Karpas-422 (cell line): ENCODE results near the gene STRA6. TPM values are rescaled to one million over a fixed set of nuclear protein-coding genes. Genes with fewer than 3 reads are reported as not detected.

Source experiments
- DNase-seq: peaks from one replicate; pipeline ENCODE4 v3.0.0-alpha.2; 2015
- H2AFZ ChIP-seq: fragments of 200-600 bp; sonication (generic); 2 replicates; pipeline ENCODE4 v1.6.1; 2014; ENCODE audit warnings: antibody characterized with exemption, low read length, mixed read lengths
- H3K27ac ChIP-seq: fragments of 200-600 bp; sonication (generic); 2 replicates; pipeline ENCODE4 v1.5.1; 2014; ENCODE audit warnings: mild to moderate bottlenecking, low read length, moderate library complexity
- H3K27me3 ChIP-seq: fragments of 200-600 bp; sonication (generic); 2 replicates; pipeline ENCODE4 v1.6.1; 2014; ENCODE audit warnings: low read length, mixed read lengths
- H3K36me3 ChIP-seq: fragments of 200-600 bp; sonication (generic); 2 replicates; pipeline ENCODE4 v1.6.1; 2014; ENCODE audit warnings: low read length, mixed read lengths; ENCODE audit not compliant: insufficient read depth
- H3K4me1 ChIP-seq: fragments of 200-600 bp; sonication (generic); 2 replicates; pipeline ENCODE4 v1.6.1; 2014; ENCODE audit warnings: mild to moderate bottlenecking, low read length, mixed read lengths
- H3K4me2 ChIP-seq: fragments of 200-600 bp; sonication (generic); 2 replicates; pipeline ENCODE4 v1.6.1; 2014; ENCODE audit warnings: low read length, low read depth, mild to moderate bottlenecking; ENCODE audit not compliant: poor library complexity, severe bottlenecking
- H3K4me3 ChIP-seq: fragments of 200-600 bp; sonication (generic); 2 replicates; pipeline ENCODE4 v1.5.1; 2014; ENCODE audit warnings: mild to moderate bottlenecking, antibody characterized with exemption, low read length, mixed read lengths
- H3K79me2 ChIP-seq: fragments of 200-600 bp; sonication (generic); 2 replicates; pipeline ENCODE4 v1.6.1; 2014; ENCODE audit warnings: mild to moderate bottlenecking, low read length, mixed read lengths
- H3K9ac ChIP-seq: fragments of 200-600 bp; sonication (generic); 2 replicates; pipeline ENCODE4 v1.6.0; 2014; ENCODE audit warnings: low read length
- H3K9me2 ChIP-seq: fragments of 200-600 bp; sonication (generic), shearing (Covaris generic); replicated peaks from 2 replicates; pipeline ENCODE4 v1.6.0; 2014; ENCODE audit warnings: mild to moderate bottlenecking, low read length, moderate library complexity; ENCODE audit not compliant: insufficient read depth
- H3K9me3 ChIP-seq: fragments of 300-700, 200-600 bp; sonication (generic); 2 replicates; pipeline ENCODE4 v1.6.1; 2014; ENCODE audit warnings: low read length, mixed read lengths
- H4K20me1 ChIP-seq: fragments of 200-600 bp; sonication (generic); 2 replicates; pipeline ENCODE4 v1.6.1; 2014; ENCODE audit warnings: mild to moderate bottlenecking, antibody characterized with exemption, low read length, low read depth; ENCODE audit not compliant: insufficient read depth
- total RNA-seq: library from RNA; depleted of rRNA; stranded (reverse); fragments of >200 nt; shearing (Covaris generic); gene quantifications from 2 replicates; pipeline ENCODE4 v1.2.3, GENCODE V29; 2014; ENCODE audit warnings: low replicate concordance

The STRA6 gene
- total RNA-seq, 1 experiment from 2014 or later: not detected

DNA sequence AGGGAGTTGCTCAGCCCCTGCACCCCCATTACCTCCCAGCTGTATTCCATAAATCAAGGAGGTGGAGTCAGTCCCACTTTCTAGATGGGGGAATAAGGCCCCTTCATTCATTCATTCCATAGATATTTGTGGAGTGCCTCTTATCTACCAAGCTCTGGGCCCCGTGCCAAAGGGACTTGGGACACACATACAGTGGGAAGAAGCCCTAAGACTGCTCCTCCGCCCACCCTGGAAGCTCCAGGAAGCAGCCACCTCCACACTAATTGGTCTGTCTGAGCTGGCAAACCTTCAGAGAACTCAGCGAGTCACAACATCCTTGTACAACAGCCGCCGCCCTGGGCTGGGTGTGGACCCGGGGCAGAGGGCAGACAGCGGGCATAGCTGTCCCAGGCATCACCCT lies 6.4 kb downstream of the STRA6 start:
- no peaks in the 10 kb centered on the region for H3K79me2 ChIP-seq
- no peak overlapping the region for H2AFZ ChIP-seq
- no peaks in the 10 kb centered on the region for H3K36me3 ChIP-seq
- H4K20me1 ChIP-seq: no peaks in the 10 kb centered on the region
- no peaks in the 10 kb centered on the region for H3K9me2 ChIP-seq
- H3K27me3 ChIP-seq: no peaks in the 10 kb centered on the region
- H3K4me3 ChIP-seq: no peak overlapping the region
- H3K4me2 ChIP-seq: no peak overlapping the region
- no peaks in the 10 kb centered on the region for H3K4me1 ChIP-seq
- H3K9me3 ChIP-seq: no peaks in the 10 kb centered on the region
- no peak for DNase-seq
- H3K27ac ChIP-seq: no peak overlapping the region
- H3K9ac ChIP-seq: no peak overlapping the region

DNA sequence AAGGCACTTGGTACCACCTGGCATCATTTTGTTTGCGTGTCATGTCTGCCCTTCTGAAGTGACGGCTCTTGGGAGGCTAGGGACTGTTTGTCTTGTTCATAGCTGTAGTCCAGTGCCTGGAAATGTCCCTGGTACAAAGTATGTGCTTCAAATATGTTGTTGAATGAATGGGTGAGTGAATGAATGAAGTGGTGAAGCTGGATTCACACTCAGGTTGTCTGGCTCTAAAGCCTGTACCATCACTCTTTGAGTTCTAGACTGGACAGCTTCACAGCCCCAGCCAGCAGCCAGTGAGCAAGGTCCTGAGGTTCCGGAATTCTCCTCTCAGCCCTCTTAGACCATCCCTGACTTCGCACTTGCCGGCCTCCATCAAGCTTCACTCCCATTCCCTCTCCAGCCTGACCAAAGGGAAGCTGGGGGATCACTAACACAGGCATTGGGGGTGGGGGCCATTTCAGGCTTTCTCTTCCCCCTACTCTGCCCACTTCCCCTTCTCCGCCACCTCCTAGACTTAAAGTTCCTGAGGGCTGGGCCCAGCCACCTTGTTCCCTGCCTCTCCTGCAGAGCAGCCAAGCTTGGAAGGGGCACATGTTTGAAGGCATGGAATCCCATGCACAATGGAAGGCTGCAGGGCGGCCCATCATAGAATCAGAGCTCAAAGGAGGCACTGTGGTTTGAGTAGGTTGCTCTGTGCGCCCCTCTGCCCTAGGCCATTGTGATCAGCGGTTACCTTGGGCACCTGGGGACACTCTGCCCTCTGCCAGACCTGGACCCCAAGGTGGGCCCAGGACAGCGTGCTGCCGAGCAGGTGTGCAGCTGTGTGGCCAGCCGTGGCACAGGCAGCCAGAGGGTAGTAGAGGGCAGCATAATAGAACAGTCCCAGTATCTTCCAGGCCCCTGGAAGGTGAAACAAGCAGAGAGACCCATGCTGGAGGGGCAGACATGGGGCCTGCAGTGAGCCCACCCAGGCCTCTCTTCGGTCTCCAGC lies 7.7 kb downstream of the STRA6 start:
- Histone ChIP-seq H3K79me2 (no peaks in the 10 kb centered on the region), H3K9me2 (no peaks in the 10 kb centered on the region), H3K4me1 (no peaks in the 10 kb centered on the region), H3K9ac (no peak overlapping the region), H3K4me3 (no peak overlapping the region), H2AFZ (no peak overlapping the region), H3K9me3 (no peaks in the 10 kb centered on the region), H3K36me3 (no peaks in the 10 kb centered on the region), H4K20me1 (no peaks in the 10 kb centered on the region), H3K4me2 (no peak overlapping the region), H3K27me3 (no peaks in the 10 kb centered on the region), H3K27ac (no peak overlapping the region)
- no peak for DNase-seq

DNA sequence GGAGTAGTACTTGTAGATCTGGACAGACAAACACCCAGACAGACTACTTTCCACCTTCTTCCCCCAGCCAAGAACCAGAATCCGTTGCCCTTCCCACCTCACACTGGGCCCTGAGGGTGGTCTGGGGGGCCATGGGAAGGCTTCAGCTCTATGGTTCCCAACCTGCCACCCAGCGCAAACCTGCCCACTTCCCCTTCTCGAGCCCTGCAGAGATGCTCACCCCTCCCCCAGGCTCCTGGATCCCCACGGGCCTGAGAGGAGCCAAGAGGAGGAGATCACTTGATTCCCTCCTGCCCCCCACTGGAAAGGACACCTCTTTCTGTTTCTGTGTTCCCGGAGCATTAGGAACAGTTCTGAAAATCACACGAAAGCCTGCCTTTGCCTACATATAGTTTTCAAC lies 8.7 kb downstream of the STRA6 start:
- DNase-seq: no peak
- no peaks in the 10 kb centered on the region for H3K36me3 ChIP-seq
- no peak overlapping the region for H3K27ac ChIP-seq
- no peak overlapping the region for H2AFZ ChIP-seq
- H3K9ac ChIP-seq: no peak overlapping the region
- no peak overlapping the region for H3K4me2 ChIP-seq
- no peak overlapping the region for H3K4me3 ChIP-seq
- H3K9me3 ChIP-seq: no peaks in the 10 kb centered on the region
- no peaks in the 10 kb centered on the region for H3K27me3 ChIP-seq
- H3K79me2 ChIP-seq: no peaks in the 10 kb centered on the region
- H3K4me1 ChIP-seq: no peaks in the 10 kb centered on the region
- no peaks in the 10 kb centered on the region for H3K9me2 ChIP-seq
- H4K20me1 ChIP-seq: no peaks in the 10 kb centered on the region

DNA sequence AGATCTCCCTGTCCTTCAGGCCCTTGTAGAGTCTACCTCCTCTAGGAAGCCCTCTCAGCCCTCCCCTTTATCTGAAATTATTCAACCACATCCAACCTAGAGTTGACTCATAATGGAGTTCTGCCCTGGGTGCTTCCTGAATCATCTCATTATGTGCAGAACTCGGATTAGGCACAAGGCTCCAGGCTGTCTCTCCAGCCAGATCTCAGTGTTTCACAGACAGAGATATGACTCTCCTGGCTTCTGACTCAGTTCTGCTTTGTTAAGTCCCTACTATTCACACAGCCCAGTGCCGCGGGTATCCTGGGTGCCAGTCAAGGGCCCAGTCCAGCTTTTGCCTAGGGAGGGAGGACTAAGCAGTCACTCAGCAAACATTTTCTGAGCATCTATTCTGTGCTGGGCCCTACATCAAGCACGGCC lies 9.3 kb downstream of the STRA6 start:
- no peak overlapping the region for H3K9ac ChIP-seq
- DNase-seq: no peak
- H3K4me3 ChIP-seq: no peak overlapping the region
- H3K36me3 ChIP-seq: no peaks in the 10 kb centered on the region
- no peaks in the 10 kb centered on the region for H4K20me1 ChIP-seq
- no peaks in the 10 kb centered on the region for H3K4me1 ChIP-seq
- no peak overlapping the region for H3K4me2 ChIP-seq
- H3K27me3 ChIP-seq: no peaks in the 10 kb centered on the region
- H3K27ac ChIP-seq: no peak overlapping the region
- H3K79me2 ChIP-seq: no peaks in the 10 kb centered on the region
- no peaks in the 10 kb centered on the region for H3K9me2 ChIP-seq
- no peak overlapping the region for H2AFZ ChIP-seq
- no peaks in the 10 kb centered on the region for H3K9me3 ChIP-seq

DNA sequence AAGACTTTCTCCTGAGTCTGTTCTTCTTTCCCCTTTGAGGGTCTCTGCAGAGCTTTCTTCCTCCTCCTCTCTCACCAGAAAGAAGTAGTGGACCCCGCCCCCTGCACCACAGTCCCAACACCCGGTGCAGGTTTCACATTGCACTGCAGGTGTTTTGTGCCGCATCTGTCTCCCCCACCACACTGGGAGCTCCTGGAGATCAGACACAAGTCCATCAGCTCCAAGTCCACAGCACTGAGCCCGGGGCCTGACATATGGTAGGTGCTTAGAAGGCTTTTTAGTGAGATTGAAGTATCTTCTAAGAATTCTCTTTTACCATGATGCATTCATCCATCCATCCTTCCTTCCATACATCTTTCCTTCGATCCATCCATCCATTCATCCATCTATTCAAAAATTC lies 9.8 kb downstream of the STRA6 start:
- H3K9ac ChIP-seq: no peak overlapping the region
- no peak overlapping the region for H3K4me3 ChIP-seq
- no peaks in the 10 kb centered on the region for H3K4me1 ChIP-seq
- H3K9me3 ChIP-seq: no peaks in the 10 kb centered on the region
- no peaks in the 10 kb centered on the region for H3K27me3 ChIP-seq
- no peak overlapping the region for H2AFZ ChIP-seq
- H3K79me2 ChIP-seq: no peaks in the 10 kb centered on the region
- H3K9me2 ChIP-seq: no peaks in the 10 kb centered on the region
- no peak for DNase-seq
- no peaks in the 10 kb centered on the region for H4K20me1 ChIP-seq
- no peak overlapping the region for H3K27ac ChIP-seq
- no peak overlapping the region for H3K4me2 ChIP-seq
- no peaks in the 10 kb centered on the region for H3K36me3 ChIP-seq

DNA sequence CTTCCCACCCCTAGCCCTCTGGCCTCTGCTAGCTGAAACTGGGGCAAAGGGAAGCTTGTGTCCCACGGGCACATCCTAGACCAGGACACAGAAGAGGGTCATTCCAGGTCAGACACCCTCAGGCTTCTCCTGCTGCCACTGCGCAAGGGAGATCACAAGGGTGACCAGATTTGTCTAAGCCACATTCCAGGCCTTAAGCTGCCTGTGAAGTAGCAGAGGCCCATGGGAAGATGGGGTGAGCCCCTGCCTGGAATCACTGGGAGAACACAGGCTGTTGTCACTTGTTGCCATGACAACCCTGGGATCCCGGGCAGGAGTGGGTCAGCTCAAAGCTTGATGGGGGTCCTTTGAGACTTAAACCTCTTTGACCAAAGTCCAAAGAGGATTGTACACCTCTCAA lies 10.8 kb downstream of the STRA6 start:
- Histone ChIP-seq H3K4me3 (no peak overlapping the region), H3K9me3 (no peaks in the 10 kb centered on the region), H3K27ac (no peak overlapping the region), H3K4me2 (no peak overlapping the region), H3K36me3 (no peaks in the 10 kb centered on the region), H3K27me3 (no peaks in the 10 kb centered on the region), H3K9ac (no peak overlapping the region), H3K9me2 (no peaks in the 10 kb centered on the region), H4K20me1 (no peaks in the 10 kb centered on the region), H3K79me2 (no peaks in the 10 kb centered on the region), H2AFZ (no peak overlapping the region), H3K4me1 (no peaks in the 10 kb centered on the region)
- no peak for DNase-seq

DNA sequence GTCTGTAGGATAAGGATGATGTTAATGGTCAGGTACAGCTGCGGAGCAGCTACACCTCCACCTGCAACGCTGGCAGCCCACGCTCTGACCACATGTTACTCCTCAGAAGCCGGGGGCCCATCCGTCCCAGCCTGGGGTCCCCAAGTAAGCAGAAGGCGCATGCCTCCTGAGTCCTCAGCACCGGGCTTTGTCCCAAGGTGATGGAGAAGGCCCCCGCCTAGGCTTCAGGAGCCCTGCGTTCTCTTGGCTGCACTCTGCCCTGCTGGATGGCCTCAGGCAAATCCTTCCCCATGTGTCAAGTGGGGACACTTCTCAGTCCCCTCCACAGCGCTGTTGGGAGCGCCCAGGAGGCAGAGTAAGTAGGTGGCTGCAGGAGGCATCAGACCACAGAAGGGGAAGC lies 14.4 kb downstream of the STRA6 start:
- H3K4me2 ChIP-seq: no peak overlapping the region
- H3K79me2 ChIP-seq: no peaks in the 10 kb centered on the region
- DNase-seq: no peak
- no peak overlapping the region for H2AFZ ChIP-seq
- H3K9me3 ChIP-seq: no peaks in the 10 kb centered on the region
- H3K9ac ChIP-seq: no peak overlapping the region
- H3K4me1 ChIP-seq: no peaks in the 10 kb centered on the region
- no peak overlapping the region for H3K4me3 ChIP-seq
- H3K9me2 ChIP-seq: no peaks in the 10 kb centered on the region
- H3K27ac ChIP-seq: no peak overlapping the region
- H4K20me1 ChIP-seq: no peaks in the 10 kb centered on the region
- H3K27me3 ChIP-seq: no peaks in the 10 kb centered on the region
- H3K36me3 ChIP-seq: no peaks in the 10 kb centered on the region

DNA sequence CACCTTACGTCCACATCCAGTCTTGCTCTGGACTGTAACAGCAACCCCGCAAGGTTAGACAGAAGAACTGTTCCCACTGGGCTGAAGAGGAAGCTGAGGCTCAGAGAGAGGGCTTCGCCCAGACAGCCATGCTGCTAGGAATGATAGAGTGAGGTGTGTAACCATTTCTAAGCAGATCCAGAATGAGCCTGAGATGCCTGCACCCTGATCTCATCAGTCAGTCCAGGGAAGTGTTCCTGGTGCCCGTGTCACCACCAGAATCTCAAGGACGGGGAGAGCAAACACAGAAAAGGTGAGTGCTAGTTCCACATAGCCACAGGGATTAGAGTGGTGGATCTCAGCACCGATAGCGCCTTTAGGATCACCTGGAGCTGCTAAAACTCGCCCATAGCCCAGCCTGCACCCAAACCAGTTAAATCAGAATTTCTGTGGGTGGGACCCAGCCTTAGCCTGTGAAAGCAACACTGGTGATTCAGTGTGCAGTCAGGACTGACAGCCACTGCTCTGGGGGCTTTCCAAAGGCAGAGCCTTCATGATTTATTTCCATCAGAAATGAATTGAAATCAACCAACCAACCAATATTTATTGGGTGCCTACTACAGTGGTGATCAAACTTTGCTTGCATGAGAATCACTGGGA lies 16.8 kb downstream of the STRA6 start:
- Histone ChIP-seq H2AFZ (no peak overlapping the region), H3K9me2 (no peaks in the 10 kb centered on the region)
- no peak for DNase-seq

More for the DNA sequence above, 16.8 kb downstream of the STRA6 start:
- no peak overlapping the region for H3K27ac ChIP-seq
- no peak overlapping the region for H3K9ac ChIP-seq
- no peaks in the 10 kb centered on the region for H3K79me2 ChIP-seq
- no peaks in the 10 kb centered on the region for H4K20me1 ChIP-seq
- H3K9me3 ChIP-seq: no peaks in the 10 kb centered on the region
- no peaks in the 10 kb centered on the region for H3K36me3 ChIP-seq
- no peak overlapping the region for H3K4me2 ChIP-seq
- H3K4me3 ChIP-seq: no peak overlapping the region
- no peaks in the 10 kb centered on the region for H3K27me3 ChIP-seq
- no peaks in the 10 kb centered on the region for H3K4me1 ChIP-seq
